Activated CD4-positive, alpha-beta T cell treated with anti-CD3 and anti-CD28 coated beads for 1 hour (primary cell): ENCODE results near the gene CINP.
"Not testable (repeated sequence)": the region's sequence is repeated elsewhere in the genome, so short reads cannot be mapped to it uniquely, and the experiment has no call there.

ENCODE experiments used
- DNase-seq: peaks from one replicate; pipeline ENCODE4 v3.0.0-alpha.2; 2020

Gene CINP

GRCh38 chr14:102352213-102352612, 10.5 kb downstream of the CINP start:
- DNase-seq, result no peak

DNA sequence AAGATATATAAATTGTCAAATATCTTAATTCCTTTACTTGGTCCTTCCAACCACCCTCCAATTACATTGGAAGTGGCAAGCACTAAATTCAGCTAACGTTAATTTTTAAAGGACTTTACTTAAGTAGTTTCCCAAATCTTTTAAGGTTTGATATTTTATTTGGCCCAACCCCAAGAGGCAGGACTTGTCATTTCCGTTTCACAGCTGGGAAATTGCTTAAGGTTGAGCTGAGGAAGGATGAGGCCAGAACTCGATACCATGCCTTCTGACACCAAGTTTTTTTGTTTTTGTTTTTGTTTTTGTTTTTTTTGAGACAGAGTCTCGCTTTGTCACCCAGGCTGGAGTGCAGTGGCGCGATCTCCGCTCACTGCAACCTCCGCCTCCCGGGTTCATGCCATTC, 11.1 kb downstream of the CINP start:
- not testable (repeated sequence) for DNase-seq

DNA sequence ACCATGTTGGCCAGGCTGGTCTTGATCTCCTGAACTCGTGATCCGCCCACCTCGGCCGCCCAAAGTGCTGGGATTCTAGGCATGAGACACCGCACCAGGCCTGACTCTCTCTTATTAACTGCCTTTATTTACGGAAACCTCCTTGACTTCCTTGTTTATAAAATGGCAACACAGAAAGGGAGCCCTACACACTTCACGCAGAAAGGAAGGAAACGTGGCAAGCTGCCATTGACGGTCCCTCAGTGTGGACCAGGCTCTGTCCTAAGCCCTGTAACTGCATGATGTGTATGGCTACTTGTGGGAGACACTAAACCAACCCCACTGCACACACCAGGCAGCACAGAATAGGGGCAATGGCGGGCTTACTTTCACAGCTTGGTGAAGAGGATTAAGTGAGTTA, 11.7 kb downstream of the CINP start:
- no peak for DNase-seq

DNA sequence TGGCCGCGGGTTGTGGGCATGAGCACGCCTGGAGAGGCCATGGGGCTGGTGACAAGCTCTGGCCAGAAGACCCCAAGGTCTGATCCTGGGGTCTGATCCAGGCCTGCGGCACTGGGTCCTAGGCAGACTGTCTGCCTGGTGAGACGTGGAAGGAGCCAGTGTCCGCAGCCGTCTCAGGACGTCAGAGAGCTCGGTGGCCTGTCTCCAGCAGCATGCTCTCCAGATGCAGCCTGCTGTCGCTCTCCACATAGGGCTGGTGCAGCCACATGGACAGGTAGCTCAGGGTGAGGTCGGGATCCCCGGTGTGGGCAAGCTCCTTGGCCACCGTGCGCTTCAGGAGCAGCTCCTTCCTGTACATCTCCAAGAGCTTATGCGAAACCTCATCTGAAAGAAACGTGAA, 14.3 kb downstream of the CINP start:
- DNase-seq, result no peak

DNA sequence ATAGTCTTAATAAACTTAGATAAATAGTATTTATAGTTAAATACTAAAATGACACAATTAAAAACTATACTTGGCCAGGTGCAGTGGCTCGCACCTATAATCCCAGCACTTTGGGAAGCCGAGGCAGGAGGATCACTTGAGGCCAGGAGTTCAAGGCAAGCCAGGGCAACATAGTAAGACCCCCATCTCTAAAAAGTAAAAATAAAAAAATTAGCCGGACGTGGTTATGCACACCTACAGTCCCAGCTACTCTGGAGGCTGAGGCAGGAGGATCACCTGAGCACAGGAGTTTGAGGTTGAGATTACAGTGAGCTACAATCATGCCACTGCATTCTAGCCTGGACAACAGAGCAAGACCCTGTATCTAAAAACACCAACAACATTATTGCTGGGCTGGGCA, 16.0 kb downstream of the CINP start:
- DNase-seq, result no peak

GRCh38 chr14:102345232-102345631, 17.5 kb downstream of the CINP start:
- no peak for DNase-seq

GRCh38 chr14:102344485-102344884, 18.2 kb downstream of the CINP start:
- DNase-seq, result no peak

DNA sequence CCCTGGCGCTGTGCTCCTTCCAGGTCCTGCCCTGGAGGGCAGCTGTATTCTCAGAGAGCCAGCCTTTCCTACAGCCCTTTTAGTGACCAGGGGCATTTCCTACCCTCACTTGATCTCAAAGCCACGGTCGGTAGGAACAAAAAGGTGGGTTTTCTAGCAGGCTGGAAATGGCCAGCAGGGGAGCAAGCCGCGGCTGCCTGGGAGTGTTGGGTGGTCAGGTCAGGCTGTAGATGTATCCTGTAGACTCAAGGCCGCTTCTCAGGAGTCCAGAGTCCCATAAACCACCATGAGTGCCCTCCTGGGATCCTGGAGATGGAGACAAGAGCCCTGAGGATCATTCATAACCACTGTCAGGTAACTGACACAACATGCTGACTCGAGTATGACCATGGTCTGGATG, 18.6 kb downstream of the CINP start:
- no peak for DNase-seq

DNA sequence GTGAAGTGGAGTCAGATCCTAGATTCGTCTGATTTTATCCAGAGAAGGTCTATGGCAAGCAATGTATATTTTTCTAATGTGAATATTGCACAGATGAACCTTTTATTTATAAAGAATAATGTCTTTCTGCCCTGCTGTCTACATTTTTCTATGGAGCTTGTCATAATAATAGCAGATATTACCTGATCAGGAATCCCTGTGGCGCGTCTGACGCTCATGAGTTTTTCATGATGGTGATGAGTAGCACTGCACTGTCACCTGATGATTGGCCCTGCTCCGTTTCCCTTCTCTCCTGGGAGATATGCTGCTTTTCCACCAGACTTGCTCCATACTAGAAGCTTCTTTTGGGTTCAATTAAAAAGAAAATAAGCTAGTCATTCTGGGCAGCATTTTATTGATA, 20.5 kb downstream of the CINP start:
- DNase-seq, result no peak

DNA sequence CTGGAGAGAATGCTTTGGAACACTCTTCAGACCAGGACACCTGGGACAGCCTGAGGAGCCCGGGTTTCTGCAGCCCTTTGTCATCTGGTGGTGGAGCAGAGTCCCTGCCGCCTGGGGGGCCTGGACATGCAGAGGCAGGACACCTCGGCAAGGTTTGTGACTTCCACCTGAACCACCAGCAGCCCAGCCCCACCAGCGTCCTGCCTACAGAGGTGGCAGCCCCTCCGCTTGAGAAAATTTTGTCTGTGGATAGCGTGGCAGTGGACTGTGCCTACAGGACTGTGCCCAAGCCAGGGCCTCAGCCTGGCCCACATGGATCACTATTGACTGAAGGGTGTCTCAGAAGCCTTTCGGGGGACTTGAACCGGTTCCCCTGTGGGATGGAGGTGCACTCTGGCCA, 21.1 kb downstream of the CINP start:
- no peak for DNase-seq

DNA sequence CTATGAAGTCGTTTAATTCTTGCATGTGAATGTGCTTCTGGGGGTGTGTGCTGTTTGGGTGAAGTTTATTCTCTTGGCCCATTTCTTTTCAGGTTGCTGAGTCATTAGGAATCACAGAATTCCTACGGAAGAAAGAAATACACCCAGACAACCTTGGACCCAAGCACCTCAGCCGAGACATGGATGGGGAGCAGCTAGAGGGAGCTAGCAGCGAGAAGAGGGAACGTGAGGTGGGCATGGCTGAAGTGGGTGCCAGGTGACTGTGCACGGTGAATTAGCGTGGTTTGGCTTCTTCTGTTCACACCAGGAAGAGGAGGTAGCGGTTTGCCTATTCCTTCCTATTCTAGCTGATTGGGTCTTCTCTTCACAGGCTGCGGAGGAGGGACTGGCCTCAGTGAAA, 24.0 kb downstream of the CINP start:
- no peak for DNase-seq

GRCh38 chr14:102335163-102335562, 27.5 kb downstream of the CINP start:
- DNase-seq, result no peak

- no peak for DNase-seq
Measured at GRCh38 chr14:102333795-102334705, 28.6 kb downstream of the CINP start.

DNA sequence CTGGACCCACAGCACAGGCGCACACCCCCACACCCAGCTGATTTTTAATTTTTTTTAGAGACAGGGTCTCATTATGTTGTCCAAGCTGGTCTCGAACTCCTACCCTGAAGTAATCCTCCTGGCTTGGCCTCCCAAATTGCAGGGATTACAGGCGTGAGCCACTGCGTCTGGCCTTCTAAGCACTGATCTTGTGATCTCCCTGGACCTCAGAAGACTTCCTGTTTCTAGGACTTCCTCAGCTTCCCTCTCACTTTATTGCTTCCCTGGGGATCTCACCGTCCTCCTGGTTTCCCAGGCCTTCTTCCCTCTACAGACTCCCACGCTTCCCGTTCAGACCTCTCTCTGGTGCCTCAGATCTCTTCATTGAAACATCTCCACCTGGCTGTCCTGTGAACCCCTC, 29.3 kb downstream of the CINP start:
- DNase-seq, result no peak

GRCh38 chr14:102330806-102331205, 31.9 kb downstream of the CINP start:
- no peak for DNase-seq

DNA sequence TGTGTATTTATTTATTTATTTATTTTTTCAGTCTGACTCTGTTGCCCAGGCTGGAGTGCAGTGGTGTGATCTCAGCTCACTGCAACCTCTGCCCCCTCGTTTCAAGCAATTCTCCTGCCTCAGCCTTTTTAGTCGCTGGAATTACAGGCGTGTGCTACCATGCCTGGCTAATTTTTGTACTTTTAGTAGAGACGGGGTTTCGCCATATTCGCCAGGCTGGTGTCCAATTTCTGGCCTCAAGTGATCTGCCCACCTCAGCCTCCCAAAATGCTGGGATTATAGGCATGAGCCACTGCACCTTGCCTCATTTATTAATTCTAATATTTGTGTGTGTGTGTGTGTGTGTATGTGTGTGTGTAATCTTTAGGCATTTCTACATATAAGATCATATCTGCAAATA, 33.3 kb downstream of the CINP start:
- DNase-seq, result not testable (repeated sequence)

GRCh38 chr14:102326583-102326982, 36.1 kb downstream of the CINP start:
- no peak for DNase-seq

DNA sequence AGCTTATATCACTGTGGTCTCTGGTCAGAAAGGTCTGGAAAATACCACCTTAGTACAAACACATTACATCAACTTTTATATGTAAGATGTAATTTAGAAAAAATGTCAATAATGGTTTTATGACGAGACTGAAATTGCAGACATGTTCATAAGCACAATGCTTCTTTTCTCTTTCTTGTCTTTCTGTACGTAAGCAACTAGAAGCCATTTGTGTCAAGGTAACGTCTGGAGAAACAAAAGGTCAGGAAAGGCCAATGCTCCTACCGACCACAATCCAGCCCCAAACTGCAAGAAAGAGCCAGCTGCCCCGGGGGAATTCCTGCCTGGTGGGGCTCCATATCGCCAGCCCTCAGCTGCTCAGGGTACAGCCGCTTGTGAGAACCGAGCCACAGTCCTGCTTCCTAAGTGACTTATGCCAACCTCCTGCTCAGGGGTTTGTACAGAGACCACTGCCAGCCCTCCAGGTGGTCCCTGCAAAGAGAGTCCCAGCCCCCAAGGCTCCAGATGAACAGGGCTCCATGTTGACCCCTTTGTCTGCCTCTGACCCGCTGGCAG, 36.8 kb downstream of the CINP start:
- no peak for DNase-seq

GRCh38 chr14:102323102-102323501, 39.6 kb downstream of the CINP start:
- no peak for DNase-seq

- DNase-seq, result no peak
Measured at GRCh38 chr14:102321456-102322422, 41.0 kb downstream of the CINP start.

DNA sequence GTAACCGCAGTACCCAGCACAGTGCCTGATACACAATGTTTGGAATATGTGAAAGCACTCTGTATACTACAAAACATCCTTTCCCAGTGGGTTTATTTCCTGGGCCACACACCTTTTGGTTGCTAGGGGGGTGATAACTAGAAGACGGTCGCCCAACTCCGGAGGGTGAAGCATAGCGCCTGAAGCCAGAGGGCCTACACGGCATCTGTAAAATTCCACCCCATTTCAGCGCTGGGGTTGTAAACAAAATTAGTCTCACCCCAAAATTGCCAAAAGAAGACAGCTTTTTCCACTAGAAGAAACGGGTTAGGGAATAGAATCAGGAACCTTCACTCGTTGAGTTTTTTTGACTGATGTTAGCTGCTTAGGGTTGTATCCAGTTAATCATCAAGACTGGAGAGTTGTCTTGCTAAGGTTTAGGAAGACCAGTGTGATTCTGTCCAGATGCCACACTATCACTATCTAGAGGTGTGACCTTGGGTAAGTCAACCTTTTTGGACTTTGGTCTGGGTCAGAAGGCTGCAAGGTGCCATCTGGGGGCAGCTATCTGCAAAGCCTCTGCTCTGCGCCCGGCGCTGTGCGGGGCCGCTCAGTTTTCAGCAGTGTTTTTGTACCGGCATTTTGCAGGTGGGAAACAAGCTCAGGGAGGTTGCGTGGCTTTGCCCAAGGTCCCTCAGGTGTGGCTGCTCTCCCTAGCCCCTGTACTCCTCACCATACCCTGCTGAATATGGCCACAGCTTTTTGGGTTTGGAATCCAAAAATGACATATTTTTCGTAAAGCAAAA, 41.8 kb downstream of the CINP start:
- DNase-seq, result no peak

DNA sequence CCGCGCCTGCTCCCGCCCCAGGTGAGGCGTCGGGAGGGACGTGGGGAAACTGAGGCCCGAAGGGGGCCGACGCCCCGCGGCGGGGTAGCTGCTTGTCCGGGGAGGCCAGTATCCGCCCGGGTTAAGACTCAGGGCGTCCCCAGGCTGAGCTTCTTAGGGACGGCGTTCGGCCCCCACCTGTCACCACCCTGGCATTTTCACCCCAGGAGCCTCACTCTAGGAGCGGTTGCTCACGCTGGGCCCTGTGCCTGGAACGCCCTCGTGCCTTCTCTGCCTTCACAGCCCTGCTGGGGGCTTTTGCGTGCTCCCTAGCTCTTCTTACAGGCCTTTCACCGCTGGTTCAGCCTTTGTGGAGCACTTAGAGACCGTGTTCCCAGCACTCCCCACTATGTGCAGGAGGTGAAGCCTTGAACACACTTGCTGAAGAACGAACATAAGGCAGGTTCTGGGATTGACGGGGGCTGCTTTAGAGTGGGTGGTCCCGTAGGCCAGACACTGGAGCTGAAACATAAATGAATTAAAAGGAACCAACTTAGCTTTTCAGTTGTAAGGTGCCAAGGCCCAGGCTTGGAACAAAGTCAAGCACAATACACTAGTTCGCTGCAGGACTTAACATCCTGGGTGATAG, 42.5 kb downstream of the CINP start:
- peak; percentile 26 for DNase-seq
